SK-N-MC (cell line): ENCODE data around the gene CD300LD.

Experiments used
- EZH2 ChIP-seq: fragments of 200-600 bp; sonication (generic); IDR thresholded peaks from one replicate; pipeline ENCODE4 v1.6.1; 2017; ENCODE audit warnings: antibody characterized with exemption
- FOXP2 ChIP-seq: optimal IDR thresholded peaks from 2 replicates; pipeline ENCODE3; 2011; ENCODE audit warnings: mild to moderate bottlenecking, moderate library complexity; ENCODE audit not compliant: insufficient read depth; ENCODE audit errors: extremely low read length, control extremely low read depth
- POLR2AphosphoS5 ChIP-seq: IDR thresholded peaks from 2 replicates; pipeline ENCODE4 v1.6.1; 2012; ENCODE audit warnings: mild to moderate bottlenecking, low read depth, low read length, borderline replicate concordance

DNA sequence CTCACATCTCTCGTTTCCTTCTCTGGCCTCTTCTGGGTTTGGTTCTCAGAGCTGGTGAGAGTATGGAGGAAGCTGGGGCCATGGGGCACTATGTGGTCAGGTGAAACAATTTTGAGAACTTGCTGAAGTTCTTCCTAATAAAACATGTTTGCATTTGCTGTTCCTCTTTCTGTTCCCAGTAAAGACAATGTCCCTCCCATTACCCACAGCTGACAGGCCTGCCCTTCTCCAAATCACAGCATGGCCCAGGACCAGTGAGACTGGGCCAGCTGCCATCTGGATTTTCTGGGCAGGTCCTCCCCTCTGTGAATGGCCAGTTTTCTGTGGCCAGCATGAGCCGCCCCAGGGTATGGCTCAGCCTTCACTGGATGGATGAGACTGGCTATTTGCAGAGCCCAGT is 24.7 kb downstream of the CD300LD start, which contains the start of gene CD300H:
- TF ChIP-seq POLR2AphosphoS5 (no peak), FOXP2 (no peak), EZH2 (no peak)
